Endothelial cell of coronary artery (primary cell): Measurements from ENCODE around the gene NPIPB9. TPM values are rescaled to one million over a fixed set of nuclear protein-coding genes. Genes with fewer than 3 reads are reported as not detected.

Experiments used
- total RNA-seq: library from RNA; depleted of rRNA; stranded (reverse); fragments of >200 nt; gene quantifications from 2 replicates; pipeline ENCODE4 v1.2.3, GENCODE V29; 2014

The NPIPB9 gene
- total RNA-seq: 1.9 and 3.5 TPM in 2 replicates

DNA sequence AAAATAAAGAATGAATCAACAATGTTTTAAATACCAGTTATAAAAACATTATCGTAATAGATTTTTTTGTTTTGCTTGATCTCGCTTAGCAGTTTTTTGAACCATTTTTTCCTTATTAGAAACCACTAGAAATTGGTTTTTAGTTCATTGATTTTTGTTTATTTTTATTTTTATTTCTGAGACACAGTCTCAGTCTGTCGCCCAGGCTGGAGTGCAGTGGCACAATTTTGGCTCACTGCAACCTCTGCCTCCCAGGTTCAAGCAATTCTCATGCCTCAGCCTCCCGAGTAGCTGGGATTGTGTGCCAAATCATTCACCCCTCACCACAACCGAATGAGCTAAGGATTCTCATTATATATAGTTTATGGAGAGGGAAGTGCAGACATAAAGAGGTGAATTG, at the start of gene NPIPB9:
Gene NPIPB9 (plus strand): TSS at position 301 of the 400 bp plus-strand sequence.

DNA sequence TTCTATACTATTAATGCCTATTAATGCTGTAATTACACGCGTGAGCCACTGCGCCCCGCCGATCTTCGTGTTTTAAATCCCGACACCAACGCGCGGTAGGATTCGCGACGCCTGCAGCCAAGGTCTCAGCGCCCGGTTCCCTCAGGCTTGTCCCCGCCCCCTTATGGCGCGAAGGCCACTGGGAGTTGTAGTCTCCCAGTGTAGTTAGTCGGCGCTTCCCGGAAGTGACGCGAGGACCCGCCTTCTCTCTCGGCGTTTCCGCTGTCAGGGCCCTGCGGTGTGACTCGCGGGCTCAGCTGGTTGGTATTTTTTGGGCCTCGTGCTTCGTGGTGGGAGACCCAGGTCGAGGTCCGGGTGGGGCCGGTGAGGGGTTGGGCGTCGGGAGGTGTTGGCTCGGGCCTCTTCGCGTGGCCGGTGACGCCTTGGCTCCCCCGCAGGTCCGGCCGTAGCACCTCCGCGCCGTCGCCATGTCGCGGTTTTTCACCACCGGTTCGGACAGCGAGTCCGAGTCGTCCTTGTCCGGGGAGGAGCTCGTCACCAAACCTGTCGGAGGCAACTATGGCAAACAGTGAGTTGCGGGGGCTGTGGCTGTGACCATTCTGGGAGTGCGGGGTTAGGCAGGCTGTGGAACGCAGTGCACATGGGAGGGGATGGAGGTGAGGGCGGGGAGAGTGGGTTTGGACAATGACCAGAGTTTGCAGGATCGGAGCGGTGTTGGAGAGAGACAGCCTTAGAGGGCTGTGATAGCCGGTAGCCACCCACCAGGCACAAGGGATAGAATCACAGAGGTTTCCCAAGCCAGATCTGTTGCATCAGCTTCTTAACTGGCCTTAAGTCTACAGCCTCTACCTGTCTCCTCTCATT, 40.1 kb upstream of the NPIPB9 start, which contains the start of gene EIF3C:
Gene EIF3C (plus strand): TSS at position 245 of the 864 bp plus-strand sequence. CDS start 223 bp downstream, at position 468.

Other genes starting within 250 kb of the NPIPB9 start
- not detected in 2 replicates for gene IL27, start 245.0 kb upstream of the NPIPB9 start, total RNA-seq
- gene NUPR1, start 212.8 kb upstream of the NPIPB9 start, total RNA-seq: under 0.01 and 1.6 TPM in 2 replicates
- 7.6 and 9.2 TPM in 2 replicates for gene SGF29, start 197.9 kb upstream of the NPIPB9 start, total RNA-seq
- 0.19 TPM in 1 of 2 replicates, not detected in the other for gene SULT1A2, start 154.7 kb upstream of the NPIPB9 start, total RNA-seq
- 4.5 and 7.4 TPM in 2 replicates for gene SULT1A1, start 141.7 kb upstream of the NPIPB9 start, total RNA-seq
- 0.36 TPM in 1 of 2 replicates, not detected in the other for gene NPIPB8, start 113.7 kb upstream of the NPIPB9 start, total RNA-seq
- 326 and 411 TPM in 2 replicates for gene EIF3C, start 40.3 kb upstream of the NPIPB9 start, total RNA-seq
- 26.7 and 39.5 TPM in 2 replicates for gene ATXN2L, start 71.2 kb downstream of the NPIPB9 start, total RNA-seq
- 148 and 160 TPM in 2 replicates for gene TUFM, start 94.6 kb downstream of the NPIPB9 start, total RNA-seq
- 7.3 and 13.4 TPM in 2 replicates for gene SH2B1, start 112.1 kb downstream of the NPIPB9 start, total RNA-seq
- gene ATP2A1, start 126.7 kb downstream of the NPIPB9 start, total RNA-seq: 0.09 and 0.56 TPM in 2 replicates
- 44.0 and 48.0 TPM in 2 replicates for gene RABEP2, start 173.5 kb downstream of the NPIPB9 start, total RNA-seq
- gene CD19, start 180.2 kb downstream of the NPIPB9 start, total RNA-seq: not detected in 2 replicates
- 17.5 and 19.9 TPM in 2 replicates for gene NFATC2IP, start 199.2 kb downstream of the NPIPB9 start, total RNA-seq
- 26.7 and 29.6 TPM in 2 replicates for gene SPNS1, start 223.0 kb downstream of the NPIPB9 start, total RNA-seq
- gene LAT, start 233.3 kb downstream of the NPIPB9 start, total RNA-seq: 0.36 and 0.56 TPM in 2 replicates